Activated CD4-positive, alpha-beta T cell treated with anti-CD3 and anti-CD28 coated beads, Interleukin-10, Interleukin-2, amounts not matched to agents 100 ng/mL and 50 ng/mL, durations not matched to agents 16 hours and 8 hours (primary cell): ENCODE data around the gene MBNL1.

Experiments used
- DNase-seq: peaks from one replicate; pipeline ENCODE4 v3.0.0-alpha.2; 2020

The MBNL1 gene

GRCh38 chr3:152268555-152269055, at the start of gene MBNL1:
Gene MBNL1 (plus strand): TSS chr3:152268929. CDS start chr3:152300194, 31,265 bp downstream.
- DNase-seq: peak; percentile 94

- DNase-seq: no peak
Observed at GRCh38 chr3:152219216-152219615, 49.5 kb upstream of the MBNL1 start.

- no peak for DNase-seq
Observed at GRCh38 chr3:152219769-152220255, 48.9 kb upstream of the MBNL1 start.

- peak; percentile 79 for DNase-seq
Observed at GRCh38 chr3:152222327-152222726, 46.4 kb upstream of the MBNL1 start.

GRCh38 chr3:152225201-152225600, 43.5 kb upstream of the MBNL1 start:
- no peak for DNase-seq

GRCh38 chr3:152226176-152226575, 42.6 kb upstream of the MBNL1 start:
- no peak for DNase-seq

GRCh38 chr3:152227027-152227426, 41.7 kb upstream of the MBNL1 start:
- no peak for DNase-seq

GRCh38 chr3:152229692-152230091, 39.0 kb upstream of the MBNL1 start:
- no peak for DNase-seq

GRCh38 chr3:152230370-152230769, 38.4 kb upstream of the MBNL1 start:
- DNase-seq: no peak

GRCh38 chr3:152232001-152232400, 36.7 kb upstream of the MBNL1 start:
- DNase-seq: no peak

GRCh38 chr3:152232679-152233078, 36.0 kb upstream of the MBNL1 start:
- DNase-seq: no peak

GRCh38 chr3:152234657-152235375, 33.9 kb upstream of the MBNL1 start:
- DNase-seq: no peak

- no peak for DNase-seq
Observed at GRCh38 chr3:152235709-152236298, 32.9 kb upstream of the MBNL1 start.

GRCh38 chr3:152236716-152237115, 32.0 kb upstream of the MBNL1 start:
- DNase-seq: no peak

GRCh38 chr3:152241142-152242017, 27.3 kb upstream of the MBNL1 start:
- peak; percentile 74 for DNase-seq

- DNase-seq: peak; percentile 87
Observed at GRCh38 chr3:152243301-152243711, 25.4 kb upstream of the MBNL1 start.

- peak; percentile 54 for DNase-seq
Observed at GRCh38 chr3:152243721-152244516, 24.8 kb upstream of the MBNL1 start.

- DNase-seq: no peak
Observed at GRCh38 chr3:152244517-152244888, 24.2 kb upstream of the MBNL1 start.

- peak; percentile 61 for DNase-seq
Observed at GRCh38 chr3:152245498-152246170, 23.1 kb upstream of the MBNL1 start.

GRCh38 chr3:152251916-152252315, 16.8 kb upstream of the MBNL1 start:
- DNase-seq: no peak

GRCh38 chr3:152252755-152253154, 16.0 kb upstream of the MBNL1 start:
- no peak for DNase-seq

GRCh38 chr3:152253514-152253913, 15.2 kb upstream of the MBNL1 start:
- no peak for DNase-seq
